DND-41 (cell line): ENCODE measurements around the gene FKBP9.

Experiments
- EZH2 ChIP-seq: IDR thresholded peaks from 3 replicates; pipeline ENCODE4 v1.6.1; 2012; ENCODE audit warnings: borderline replicate concordance, low read depth, mild to moderate bottlenecking, moderate library complexity, low read length, inconsistent platforms; ENCODE audit not compliant: severe bottlenecking
- TF ChIP-seq, protein P1 (sequence below): IDR thresholded peaks from 2 replicates; pipeline ENCODE4 v1.5.1; 2012; ENCODE audit warnings: borderline replicate concordance, low read length, moderate library complexity, mild to moderate bottlenecking; ENCODE audit not compliant: poor library complexity, severe bottlenecking; ENCODE audit errors: extremely low read depth

DNA sequence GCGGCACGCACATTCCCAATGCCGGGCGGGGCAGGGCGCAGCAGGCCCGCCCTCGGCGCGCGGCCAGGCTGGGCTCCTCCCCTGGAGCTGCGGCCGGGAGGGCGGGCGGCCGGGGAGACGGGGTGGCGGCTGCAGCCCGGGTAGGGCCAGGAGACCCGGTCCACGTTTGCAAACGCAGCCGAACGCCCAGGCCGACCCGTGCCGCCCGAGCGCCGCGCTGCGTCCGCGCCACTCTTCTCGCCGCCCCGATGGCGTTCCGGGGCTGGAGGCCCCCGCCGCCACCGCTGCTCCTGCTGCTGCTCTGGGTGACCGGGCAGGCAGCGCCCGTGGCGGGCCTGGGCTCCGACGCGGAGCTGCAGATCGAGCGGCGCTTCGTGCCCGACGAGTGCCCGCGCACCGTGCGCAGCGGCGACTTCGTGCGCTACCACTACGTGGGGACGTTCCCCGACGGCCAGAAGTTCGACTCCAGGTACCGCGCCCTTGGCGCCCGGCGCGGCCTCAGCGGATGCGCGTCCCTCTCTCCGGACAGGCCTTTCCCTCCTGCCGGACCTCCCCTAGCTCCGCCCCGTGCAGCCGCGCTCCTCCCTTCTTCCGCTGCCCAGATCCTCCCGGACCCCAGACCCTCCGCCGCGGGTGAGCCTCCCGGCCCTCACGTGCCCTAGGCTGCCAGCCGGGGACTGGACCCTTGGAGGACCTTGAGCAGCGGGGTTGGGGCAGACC is at the start of gene FKBP9:
- TF ChIP-seq, protein P1, sequence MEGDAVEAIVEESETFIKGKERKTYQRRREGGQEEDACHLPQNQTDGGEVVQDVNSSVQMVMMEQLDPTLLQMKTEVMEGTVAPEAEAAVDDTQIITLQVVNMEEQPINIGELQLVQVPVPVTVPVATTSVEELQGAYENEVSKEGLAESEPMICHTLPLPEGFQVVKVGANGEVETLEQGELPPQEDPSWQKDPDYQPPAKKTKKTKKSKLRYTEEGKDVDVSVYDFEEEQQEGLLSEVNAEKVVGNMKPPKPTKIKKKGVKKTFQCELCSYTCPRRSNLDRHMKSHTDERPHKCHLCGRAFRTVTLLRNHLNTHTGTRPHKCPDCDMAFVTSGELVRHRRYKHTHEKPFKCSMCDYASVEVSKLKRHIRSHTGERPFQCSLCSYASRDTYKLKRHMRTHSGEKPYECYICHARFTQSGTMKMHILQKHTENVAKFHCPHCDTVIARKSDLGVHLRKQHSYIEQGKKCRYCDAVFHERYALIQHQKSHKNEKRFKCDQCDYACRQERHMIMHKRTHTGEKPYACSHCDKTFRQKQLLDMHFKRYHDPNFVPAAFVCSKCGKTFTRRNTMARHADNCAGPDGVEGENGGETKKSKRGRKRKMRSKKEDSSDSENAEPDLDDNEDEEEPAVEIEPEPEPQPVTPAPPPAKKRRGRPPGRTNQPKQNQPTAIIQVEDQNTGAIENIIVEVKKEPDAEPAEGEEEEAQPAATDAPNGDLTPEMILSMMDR, result no peak
- TF ChIP-seq EZH2, result no peak
